ENCODE results near the gene HBG2.

HBG2 gene

GRCh38 chr11:5293028-5293427 is 38.4 kb upstream of the HBG2 start:
- no peak for TF ChIP-seq CTCF (IDR thresholded peaks at IDR 0.05; ENCODE audit: low read depth, low read length, missing control alignments)
- H3K4me3 ChIP-seq (ENCODE audit: low read depth, low read length): no peak overlapping the region
- no peak for DNase-seq (ENCODE audit: low read depth)
- in situ Hi-C loops (cut with HindIII; ENCODE audit: low sequenced_read_pairs): no loop called here

GRCh38 chr11:5291207-5291838 is 36.7 kb upstream of the HBG2 start:
- H3K4me3 ChIP-seq (ENCODE audit: low read depth, low read length): no peak overlapping the region
- in situ Hi-C loops (cut with HindIII; ENCODE audit: low sequenced_read_pairs): no loop called here
- peak; percentile 6 for DNase-seq (ENCODE audit: low read depth)
- TF ChIP-seq CTCF (IDR thresholded peaks at IDR 0.05; ENCODE audit: low read depth, low read length, missing control alignments): peak; percentile 70

- in situ Hi-C loops (cut with HindIII; ENCODE audit: low sequenced_read_pairs): no loop called here
- H3K4me3 ChIP-seq (ENCODE audit: low read depth, low read length): no peak overlapping the region
- no peak for TF ChIP-seq CTCF (IDR thresholded peaks at IDR 0.05; ENCODE audit: low read depth, low read length, missing control alignments)
- DNase-seq (ENCODE audit: low read depth): no peak
These were observed 35.5 kb upstream of the HBG2 start for GRCh38 chr11:5290106-5290505.

GRCh38 chr11:5289696-5290095 is 35.1 kb upstream of the HBG2 start:
- no peak for DNase-seq (ENCODE audit: low read depth)
- in situ Hi-C loops (cut with HindIII; ENCODE audit: low sequenced_read_pairs): no loop called here

GRCh38 chr11:5288906-5289550 is 34.4 kb upstream of the HBG2 start:
- TF ChIP-seq CTCF (IDR thresholded peaks at IDR 0.05; ENCODE audit: low read depth, low read length, missing control alignments): no peak
- in situ Hi-C loops (cut with HindIII; ENCODE audit: low sequenced_read_pairs): no loop called here
- H3K4me3 ChIP-seq (ENCODE audit: low read depth, low read length): no peak overlapping the region
- DNase-seq (ENCODE audit: low read depth): no peak

More at GRCh38 chr11:5289696-5290095, 35.1 kb upstream of the HBG2 start:
- H3K4me3 ChIP-seq (ENCODE audit: low read depth, low read length): no peak overlapping the region
- no peak for TF ChIP-seq CTCF (IDR thresholded peaks at IDR 0.05; ENCODE audit: low read depth, low read length, missing control alignments)

- no peak for DNase-seq (ENCODE audit: low read depth)
- TF ChIP-seq CTCF (IDR thresholded peaks at IDR 0.05; ENCODE audit: low read depth, low read length, missing control alignments): no peak
- H3K4me3 ChIP-seq (ENCODE audit: low read depth, low read length): no peak overlapping the region
- in situ Hi-C loops (cut with HindIII; ENCODE audit: low sequenced_read_pairs): no loop called here
These were observed 33.7 kb upstream of the HBG2 start for GRCh38 chr11:5288108-5288905.

Data from astrocyte of the cerebellum (primary cell).